Endothelial cell of umbilical vein (primary cell): ENCODE measurements around the gene ZFAND2B. TPM values are rescaled to one million over a fixed set of nuclear protein-coding genes. Genes with fewer than 3 reads are reported as not detected.

Source experiments
- BruUV-seq: library from RNA; stranded (reverse); fragments of 400-500 nt; replicated peaks from 2 replicates; lab custom pipeline; 2021; lab: Mats Ljungman, UMichigan
- CTCF ChIA-PET: fragments of 300-600, 350-600 bp; sonication (Branson Sonifier 250); formaldehyde crosslinking; loops from one replicate; lab custom pipeline; 2021; ENCODE audit warnings: antibody characterized with exemption, inconsistent platforms; lab: Charles Lee
- POLR2A ChIA-PET: fragments of 300-600, 350-600 bp; sonication (Branson Sonifier 250); formaldehyde crosslinking; loops from one replicate; lab custom pipeline; 2021; ENCODE audit warnings: antibody characterized with exemption, inconsistent platforms; lab: Charles Lee
- DNase-seq: peaks from one replicate; pipeline ENCODE4 v3.0.0-alpha.2; 2011; ENCODE audit warnings: low read depth, low spot score
- FAIRE-seq: peaks from 2 replicates; lab custom pipeline; 2011; peaks lifted over from hg19 to GRCh38; lab: Jason Lieb, UNC
- H2AFZ ChIP-seq: 2 replicates; pipeline ENCODE4 v1.6.0; 2012; ENCODE audit warnings: low read depth, low read length, control low read depth, inconsistent platforms
- H3K27ac ChIP-seq: 2 replicates; pipeline ENCODE4 v1.5.1; 2011; ENCODE audit warnings: low read depth, mild to moderate bottlenecking, control low read depth, low read length, moderate library complexity; ENCODE audit not compliant: insufficient read depth
- H3K27me3 ChIP-seq, 2 experiments: 2 replicates each; pipeline versions ENCODE4 v1.6.0 to v1.6.1; 2011; ENCODE audit warnings: low read length in 2 of 2, mixed read lengths in 1 of 2; ENCODE audit not compliant: control insufficient read depth in 2 of 2, insufficient read depth in 2 of 2
- H3K36me3 ChIP-seq, 2 experiments: 2 replicates in 1 of 2; 3 replicates in 1 of 2; pipeline ENCODE4 v1.5.1; 2011; ENCODE audit warnings: low read length in 2 of 2, mild to moderate bottlenecking in 1 of 2, moderate library complexity in 1 of 2; ENCODE audit not compliant: control insufficient read depth in 2 of 2, insufficient read depth in 2 of 2; ENCODE audit errors: extremely low read depth in 1 of 2
- H3K4me1 ChIP-seq: 3 replicates; pipeline ENCODE4 v1.5.1; 2011; ENCODE audit warnings: mild to moderate bottlenecking, low read length; ENCODE audit not compliant: control insufficient read depth, insufficient read depth; ENCODE audit errors: extremely low read depth
- H3K4me2 ChIP-seq: 2 replicates; pipeline ENCODE4 v1.6.1; 2011; ENCODE audit warnings: low read length, control low read depth, mixed read lengths; ENCODE audit not compliant: insufficient read depth
- H3K4me3 ChIP-seq, 3 experiments: fragments of 200-600 bp in 1 of 3; sonication (generic), shearing (Covaris generic) in 1 of 3; replicated peaks in 1 of 3; 2 replicates each; pipeline ENCODE4 v1.5.1; 2011 to 2016; ENCODE audit warnings: control low read depth in 3 of 3, low read length in 3 of 3, mild to moderate bottlenecking in 2 of 3, inconsistent platforms in 1 of 3, low read depth in 1 of 3, moderate library complexity in 1 of 3; ENCODE audit not compliant: insufficient read depth in 1 of 3
- H3K79me2 ChIP-seq: 2 replicates; pipeline ENCODE4 v1.6.0; 2012; ENCODE audit warnings: low read length, inconsistent platforms; ENCODE audit not compliant: control insufficient read depth, insufficient read depth
- H3K9ac ChIP-seq: replicated peaks from 2 replicates; pipeline ENCODE3; 2011; ENCODE audit warnings: low read length, control low read depth; ENCODE audit not compliant: insufficient read depth; ENCODE audit errors: extremely low read depth
- H3K9me1 ChIP-seq: replicated peaks from 3 replicates; pipeline ENCODE4 v1.6.0; 2011; ENCODE audit warnings: mild to moderate bottlenecking, low read length; ENCODE audit not compliant: control insufficient read depth, insufficient read depth; ENCODE audit errors: extremely low read depth
- H3K9me3 ChIP-seq: replicated peaks from 2 replicates; pipeline ENCODE4 v1.5.1; 2012; ENCODE audit warnings: low read length, inconsistent platforms; ENCODE audit not compliant: control insufficient read depth, insufficient read depth
- H4K20me1 ChIP-seq: replicated peaks from 2 replicates; pipeline ENCODE3; 2011; ENCODE audit warnings: mild to moderate bottlenecking, low read length; ENCODE audit not compliant: control insufficient read depth, insufficient read depth; ENCODE audit errors: extremely low read depth
- CTCF ChIP-seq, 2 donors: IDR thresholded peaks; 1 replicate in 1 of 2; 2 replicates in 1 of 2; pipeline ENCODE4 v1.5.1; 2011; ENCODE audit warnings: low read length in 2 of 2, mild to moderate bottlenecking in 2 of 2, moderate library complexity in 2 of 2, control low read depth in 1 of 2, inconsistent platforms in 1 of 2, low read depth in 1 of 2; ENCODE audit not compliant: insufficient read depth in 1 of 2; ENCODE audit errors: extremely low read depth in 1 of 2
- EZH2 ChIP-seq: IDR thresholded peaks from 2 replicates; pipeline ENCODE4 v1.6.1; 2012; ENCODE audit warnings: borderline replicate concordance, low read depth, mild to moderate bottlenecking, moderate library complexity, low read length, inconsistent platforms; ENCODE audit not compliant: severe bottlenecking
- FOS ChIP-seq: IDR thresholded peaks from 2 replicates; pipeline ENCODE4 v1.6.1; 2011; ENCODE audit warnings: mild to moderate bottlenecking, low read length, moderate library complexity, borderline replicate concordance; ENCODE audit not compliant: insufficient read depth
- GATA2 ChIP-seq: IDR thresholded peaks from 2 replicates; pipeline ENCODE4 v1.7.0; 2011; ENCODE audit warnings: low read depth, mild to moderate bottlenecking, moderate library complexity, mixed read lengths, low read length; ENCODE audit not compliant: insufficient read length, insufficient read depth
- JUN ChIP-seq: IDR thresholded peaks from 2 replicates; pipeline ENCODE4 v1.6.1; 2011; ENCODE audit warnings: borderline replicate concordance, low read depth; ENCODE audit not compliant: insufficient read length, insufficient read depth
- MAX ChIP-seq: IDR thresholded peaks from 2 replicates; pipeline ENCODE4 v1.6.1; 2011; ENCODE audit not compliant: insufficient read depth, insufficient read length
- MYC ChIP-seq: IDR thresholded peaks from one replicate; pipeline ENCODE4 v1.6.1; 2011; ENCODE audit warnings: mild to moderate bottlenecking, low read depth, low read length
- POLR2A ChIP-seq: IDR thresholded peaks from 2 replicates; pipeline ENCODE4 v1.6.1; 2012; ENCODE audit warnings: low read depth, mild to moderate bottlenecking, control low read depth, low read length
- POLR2AphosphoS5 ChIP-seq: IDR thresholded peaks from 2 replicates; pipeline ENCODE4 v1.6.1; 2012; ENCODE audit warnings: low read depth, mild to moderate bottlenecking, control low read depth, low read length, moderate library complexity; ENCODE audit not compliant: insufficient read depth
- dilution Hi-C: fragments of 300-500 bp; cut with MboI; formaldehyde crosslinking; loops from one replicate; pipeline ENCODE4 v1.15.0; 2019; ENCODE audit warnings: low sequenced_read_pairs; ENCODE audit not compliant: extremely low pct_ligation_motif_present
- intact Hi-C: fragments of 100-400 bp; cut with micrococcal nuclease; formaldehyde crosslinking; loops from one replicate; pipeline ENCODE4 v1.10.0; 2022
- polyA plus RNA-seq, 4 experiments: library from polyadenylated mRNA; depleted of rRNA in 3 of 4; stranded (reverse) in 3 of 4; unstranded in 1 of 4; fragments of >200 nt; gene quantifications; 2 replicates each; pipeline versions ENCODE4 v1.2.1 to v1.2.3, GENCODE V29; 2011 to 2012; ENCODE audit warnings: missing spikeins in 1 of 4
- total RNA-seq: library from RNA; stranded (reverse); gene quantifications from 2 replicates; pipeline ENCODE4 v1.2.3, GENCODE V29; 2021

Gene ZFAND2B
- total and polyA plus RNA-seq, 2 donors (not counting 3 experiments of a cell fraction or from before 2014, with no cell fraction given) = 23.3 to 52.0 TPM

- POLR2A ChIA-PET = no interaction called here
- BruUV-seq = TSS peak; percentile 78
Observed at GRCh38 chr2:219177552-219178376, 28.8 kb upstream of the ZFAND2B start, which contains the start of gene RETREG2. Gene RETREG2 (plus strand): TSS chr2:219178275. CDS start chr2:219178353, 78 bp downstream.

More at GRCh38 chr2:219177552-219178376, 28.8 kb upstream of the ZFAND2B start, which contains the start of gene RETREG2:
- DNase-seq (peak; percentile 93), FAIRE-seq (peak; percentile 87)
- Histone ChIP-seq H3K36me3 (peaks cover 15 to 38% of the 10 kb centered on the region in 2 experiments), H3K79me2 (peaks cover 22% of the 10 kb centered on the region), H3K27me3 (no peaks in the 10 kb centered on the region), H3K9me3 (no peaks in the 10 kb centered on the region), H3K4me3 (peak within 1 kb of the TSS; percentile 44 to 81 (median 67)), H3K27ac (peak within 1 kb of the TSS; percentile 62), H3K9ac (peak within 1 kb of the TSS; percentile 81), H4K20me1 (no peaks in the 10 kb centered on the region), H3K4me1 (peaks cover 18% of the 10 kb centered on the region), H3K9me1 (no peaks in the 10 kb centered on the region), H3K4me2 (peak within 1 kb of the TSS; percentile 95), H2AFZ (peak within 1 kb of the TSS; percentile 88)
- TF ChIP-seq GATA2 (no peak), CTCF (IDR thresholded peaks at IDR 0.05; ENCODE audit: extremely low read depth in 1 of 2, insufficient read depth in 1 of 2, low read depth in 1 of 2, low read length in 2 of 2) (peak in 1 of 2 donors; percentile 25), EZH2 (no peak), MYC (no peak), POLR2AphosphoS5 (peak; percentile 98), JUN (no peak), POLR2A (peak; percentile 97), MAX (peak; percentile 89), FOS (peak; percentile 63)
- dilution Hi-C loops (no loop called here), intact Hi-C loops (loop anchor here (1.0 to 5.0 kb wide), 9 partner anchors 17 to 610 kb away; partner anchors contain the start of genes ABCB6, ANKZF1, ATG9A and CNOT9)
- CTCF ChIA-PET = interaction anchor here (2.8 to 3.4 kb wide), 3 partner anchors 23 to 117 kb away, joined by 9 to 18 read pairs (median 14); partner anchors contain the start of gene ZFAND2B
